Stimulated activated CD4-positive, alpha-beta T cell treated with anti-CD3 and anti-CD28 coated beads, TNF-alpha, amount 100 ng/mL, for 48 hours (primary cell): ENCODE results near the gene KIR3DL2.
"Not testable (repeated sequence)": the region's sequence is repeated elsewhere in the genome, so short reads cannot be mapped to it uniquely, and the experiment has no call there.

Source experiments
- DNase-seq, 3 donors: peaks; one replicate each; pipeline ENCODE4 v3.0.0-alpha.2; 2020; ENCODE audit warnings: low read depth in 3 of 3

Gene KIR3DL2

GRCh38 chr19:54871696-54872095 lies 21.5 kb downstream of the KIR3DL2 start:
- no peak for DNase-seq

- DNase-seq, result no peak
These were observed 23.7 kb downstream of the KIR3DL2 start, which contains the start of gene FCAR for GRCh38 chr19:54873990-54874389. Gene FCAR, plus strand, starts transcription at chr19:54874235. Its CDS starts 55 bp downstream, at chr19:54874290.

- no peak for DNase-seq
These were observed 25.3 kb downstream of the KIR3DL2 start for GRCh38 chr19:54875506-54875905.

GRCh38 chr19:54877471-54877870 lies 27.2 kb downstream of the KIR3DL2 start:
- DNase-seq, result no peak

GRCh38 chr19:54881884-54882283 lies 31.6 kb downstream of the KIR3DL2 start:
- no peak for DNase-seq

- DNase-seq, result no peak
These were observed 32.5 kb downstream of the KIR3DL2 start for GRCh38 chr19:54882758-54883157.

GRCh38 chr19:54883228-54883627 lies 33.0 kb downstream of the KIR3DL2 start:
- no peak for DNase-seq

- DNase-seq, result no peak
These were observed 38.0 kb downstream of the KIR3DL2 start for GRCh38 chr19:54888239-54888638.

GRCh38 chr19:54889566-54889965 lies 39.3 kb downstream of the KIR3DL2 start:
- no peak for DNase-seq

- DNase-seq, result no peak
These were observed 43.2 kb downstream of the KIR3DL2 start for GRCh38 chr19:54893406-54893805.

- not testable (repeated sequence) for DNase-seq
These were observed 43.9 kb downstream of the KIR3DL2 start for GRCh38 chr19:54894106-54894505.

GRCh38 chr19:54896036-54896435 lies 45.8 kb downstream of the KIR3DL2 start:
- no peak for DNase-seq

GRCh38 chr19:54898685-54899084 lies 48.4 kb downstream of the KIR3DL2 start:
- DNase-seq, result not testable (repeated sequence)

GRCh38 chr19:54899646-54900045 lies 49.4 kb downstream of the KIR3DL2 start:
- not testable (repeated sequence) for DNase-seq

GRCh38 chr19:54901153-54901552 lies 50.9 kb downstream of the KIR3DL2 start:
- not testable (repeated sequence) for DNase-seq

GRCh38 chr19:54902061-54902460 lies 51.8 kb downstream of the KIR3DL2 start:
- DNase-seq, result no peak

- no peak for DNase-seq
These were observed 53.1 kb downstream of the KIR3DL2 start for GRCh38 chr19:54903303-54903702.

GRCh38 chr19:54904261-54904660 lies 54.0 kb downstream of the KIR3DL2 start:
- DNase-seq, result not testable (repeated sequence)

- DNase-seq, result no peak
These were observed 55.2 kb downstream of the KIR3DL2 start for GRCh38 chr19:54905421-54905802.

- DNase-seq, result no peak
These were observed 55.7 kb downstream of the KIR3DL2 start, which contains the start of gene NCR1 for GRCh38 chr19:54905803-54906511. Gene NCR1, plus strand, starts transcription at chr19:54906148. Its CDS starts 40 bp downstream, at chr19:54906188.

GRCh38 chr19:54906819-54907218 lies 56.6 kb downstream of the KIR3DL2 start:
- no peak for DNase-seq

GRCh38 chr19:54907899-54908298 lies 57.7 kb downstream of the KIR3DL2 start:
- DNase-seq, result not testable (repeated sequence)
